A673 (cell line): ENCODE results near the gene PRKAG2.

ENCODE experiments used
- CTCF ChIP-seq: fragments of 300-800, 200-600 bp; sonication (generic); conservative IDR thresholded peaks from 2 replicates; pipeline ENCODE4 v1.5.1; 2017; ENCODE audit warnings: low read depth, mild to moderate bottlenecking, antibody characterized with exemption, low read length, moderate library complexity, mixed read lengths
- EZH2 ChIP-seq: fragments of 200-600 bp; sonication (generic); IDR thresholded peaks from 2 replicates; pipeline ENCODE4 v1.6.1; 2017; ENCODE audit warnings: borderline replicate concordance, low read depth, mild to moderate bottlenecking, mixed read lengths, antibody characterized with exemption, low read length; ENCODE audit not compliant: poor library complexity, severe bottlenecking

- TF ChIP-seq CTCF (no peak), EZH2 (no peak)
Measured at GRCh38 chr7:151681726-151682125, 195.2 kb downstream of the PRKAG2 start.
